ENCODE data around the gene LOXHD1. TPM values are rescaled to one million over a fixed set of nuclear protein-coding genes. Genes with fewer than 3 reads are reported as not detected.

The LOXHD1 gene
- total and polyA plus RNA-seq, 2 of the 4 experiments (the other 2 are of a cell fraction) = not detected

DNA sequence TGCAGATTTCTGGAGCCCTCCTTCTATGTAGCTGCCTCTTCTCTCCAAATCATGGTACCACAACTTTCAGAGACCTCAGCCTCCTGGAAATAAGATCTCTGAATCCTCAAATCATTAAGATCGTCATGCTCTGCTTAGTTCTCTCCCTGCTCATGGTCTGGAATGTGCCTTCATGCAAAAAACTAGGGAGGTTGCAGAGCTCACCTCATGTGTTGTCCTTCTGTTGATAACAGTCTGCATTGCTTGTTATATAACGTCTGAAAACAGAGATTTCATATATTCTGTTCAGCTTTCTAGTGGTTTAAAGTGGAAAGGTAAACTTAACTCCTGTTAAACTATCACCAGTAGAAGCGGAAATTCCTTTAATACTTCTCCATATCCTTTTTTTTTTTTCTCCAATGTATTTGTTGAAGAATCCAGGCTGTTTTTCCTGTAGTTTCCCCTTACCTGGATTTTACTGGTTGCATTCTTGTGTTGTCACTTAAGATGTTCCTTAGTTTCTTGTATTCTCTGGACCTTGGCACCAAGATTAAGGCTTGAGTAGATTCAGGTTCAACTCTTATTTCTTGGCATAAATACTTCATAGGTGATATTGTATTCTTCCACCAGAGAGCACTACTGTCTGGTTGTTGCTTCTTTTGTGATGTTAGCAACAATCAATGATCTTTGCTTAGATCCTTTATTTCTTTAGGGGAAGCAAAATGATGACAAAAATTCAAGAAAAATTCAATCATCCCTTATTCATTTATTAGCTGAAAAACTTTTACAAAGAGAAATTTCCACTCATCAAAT is 211.3 kb downstream of the LOXHD1 start:
- Histone ChIP-seq H3K27ac (ENCODE audit: insufficient read depth, low read length) (no peak overlapping the region), H3K79me1 (ENCODE audit: low read depth in 1 of 2, low read length in 2 of 2) (no peaks in the 10 kb centered on the region)

More for the DNA sequence above, 211.3 kb downstream of the LOXHD1 start:
- dilution Hi-C loops (cut with HindIII; ENCODE audit: low sequenced_read_pairs, unreplicated experiment) (no loop called here), intact Hi-C loops (cut with micrococcal nuclease) (no loop called here), in situ Hi-C loops (cut with MboI; ENCODE audit: low sequenced_read_pairs) (no loop called here)
- Histone ChIP-seq H2BK5ac (ENCODE audit: low read depth, low read length, poor library complexity, severe bottlenecking) (no peak overlapping the region), H3K4me3 (ENCODE audit: insufficient read depth, low read depth, low read length) (no peak overlapping the region), H3K56ac (ENCODE audit: extremely low read depth, insufficient read depth, low read length) (no peak overlapping the region), H3K9ac (ENCODE audit: low read depth, low read length) (no peak overlapping the region), H2BK20ac (ENCODE audit: low read depth, low read length) (no peak overlapping the region), H3K14ac (replicated peaks; ENCODE audit: low read depth, low read length) (no peak overlapping the region), H2AK9ac (replicated peaks; ENCODE audit: low read depth, low read length, poor library complexity) (no peak overlapping the region), H3K18ac (ENCODE audit: low read depth, low read length) (no peak overlapping the region), H3K27me3 (ENCODE audit: control insufficient read depth, insufficient read depth, low read length) (no peaks in the 10 kb centered on the region), H3K4ac (ENCODE audit: low read depth, low read length) (no peak overlapping the region), H4K5ac (ENCODE audit: low read depth, low read length) (no peak overlapping the region), H4K8ac (ENCODE audit: low read depth in 2 of 2, low read length in 2 of 2) (no peak overlapping the region), H3K9me3 (ENCODE audit: control insufficient read depth, insufficient read depth, low read length) (no peaks in the 10 kb centered on the region), H3K4me2 (ENCODE audit: low read depth, low read length) (no peak overlapping the region), H2AFZ (replicated peaks; ENCODE audit: low read length, poor library complexity) (no peak overlapping the region), H3K9me1 (ENCODE audit: insufficient read depth, low read length) (no peaks in the 10 kb centered on the region), H3K23ac (ENCODE audit: low read depth, low read length) (no peak overlapping the region), H4K91ac (ENCODE audit: insufficient read depth, low read depth, low read length) (no peak overlapping the region), H4K20me1 (ENCODE audit: insufficient read depth, low read length) (no peaks in the 10 kb centered on the region), H3K36me3 (ENCODE audit: control insufficient read depth, insufficient read depth, low read length) (no peaks in the 10 kb centered on the region), H2BK15ac (ENCODE audit: low read depth, low read length) (no peak overlapping the region), H2AK5ac (ENCODE audit: low read depth, low read length) (no peak overlapping the region), H3K4me1 (ENCODE audit: control insufficient read depth, insufficient read depth, low read length) (no peaks in the 10 kb centered on the region), H2BK120ac (ENCODE audit: low read depth, low read length) (no peak overlapping the region)
- no peak for DNase-seq
- WGBS, 2 experiments (ENCODE audit: extremely low coverage in 2 of 2, insufficient read length in 1 of 2) = no CpG with 5 or more reads among the region's 3 CpGs
- TF ChIP-seq RCOR1 (IDR thresholded peaks at IDR 0.05; ENCODE audit: insufficient replicate concordance, low read length) (no peak), MAZ (IDR thresholded peaks at IDR 0.05; ENCODE audit: borderline replicate concordance, low read depth, low read length) (no peak)
- TF ChIP-seq, protein P1, sequence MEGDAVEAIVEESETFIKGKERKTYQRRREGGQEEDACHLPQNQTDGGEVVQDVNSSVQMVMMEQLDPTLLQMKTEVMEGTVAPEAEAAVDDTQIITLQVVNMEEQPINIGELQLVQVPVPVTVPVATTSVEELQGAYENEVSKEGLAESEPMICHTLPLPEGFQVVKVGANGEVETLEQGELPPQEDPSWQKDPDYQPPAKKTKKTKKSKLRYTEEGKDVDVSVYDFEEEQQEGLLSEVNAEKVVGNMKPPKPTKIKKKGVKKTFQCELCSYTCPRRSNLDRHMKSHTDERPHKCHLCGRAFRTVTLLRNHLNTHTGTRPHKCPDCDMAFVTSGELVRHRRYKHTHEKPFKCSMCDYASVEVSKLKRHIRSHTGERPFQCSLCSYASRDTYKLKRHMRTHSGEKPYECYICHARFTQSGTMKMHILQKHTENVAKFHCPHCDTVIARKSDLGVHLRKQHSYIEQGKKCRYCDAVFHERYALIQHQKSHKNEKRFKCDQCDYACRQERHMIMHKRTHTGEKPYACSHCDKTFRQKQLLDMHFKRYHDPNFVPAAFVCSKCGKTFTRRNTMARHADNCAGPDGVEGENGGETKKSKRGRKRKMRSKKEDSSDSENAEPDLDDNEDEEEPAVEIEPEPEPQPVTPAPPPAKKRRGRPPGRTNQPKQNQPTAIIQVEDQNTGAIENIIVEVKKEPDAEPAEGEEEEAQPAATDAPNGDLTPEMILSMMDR (conservative IDR thresholded peaks at IDR 0.05; ENCODE audit: low read depth, low read length) = no peak
- CTCF ChIA-PET = no interaction called here
- no TSS peak for BruUV-seq (replicated peaks)
- ATAC-seq (ENCODE audit: low read depth) = no peak
- POLR2A ChIA-PET (ENCODE audit: unreplicated experiment) = no interaction called here
